A673 (cell line): ENCODE data around the gene PRKCQ.

Experiments used
- CTCF ChIP-seq: fragments of 300-800, 200-600 bp; sonication (generic); conservative IDR thresholded peaks from 2 replicates; pipeline ENCODE4 v1.5.1; 2017; ENCODE audit warnings: low read depth, mild to moderate bottlenecking, antibody characterized with exemption, low read length, moderate library complexity, mixed read lengths
- EZH2 ChIP-seq: fragments of 200-600 bp; sonication (generic); IDR thresholded peaks from 2 replicates; pipeline ENCODE4 v1.6.1; 2017; ENCODE audit warnings: borderline replicate concordance, low read depth, mild to moderate bottlenecking, mixed read lengths, antibody characterized with exemption, low read length; ENCODE audit not compliant: poor library complexity, severe bottlenecking

- TF ChIP-seq CTCF: no peak
- no peak for TF ChIP-seq EZH2
Observed at GRCh38 chr10:6497620-6498019, 82.5 kb downstream of the PRKCQ start.
